ENCODE measurements around the gene TBC1D20. TPM values are rescaled to one million over a fixed set of nuclear protein-coding genes. Genes with fewer than 3 reads are reported as not detected.

Gene TBC1D20
- total RNA-seq, 2 experiments from 2014 or later: 29.3 to 31.6 TPM

GRCh38 chr20:440636-441035, 21.7 kb downstream of the TBC1D20 start:
- no peak overlapping the region for H3K4me3 Mint-ChIP-seq
- H3K9me3 Mint-ChIP-seq: no peaks in the 10 kb centered on the region
- H3K27ac Mint-ChIP-seq: no peak overlapping the region
- no peak for DNase-seq
- ChIA-PET POLR2A (no interaction called here), CTCF (no interaction called here)
- H3K4me1 Mint-ChIP-seq: peaks cover 43% of the 10 kb centered on the region
- H3K27me3 Mint-ChIP-seq: no peaks in the 10 kb centered on the region
- peaks cover 80% of the 10 kb centered on the region for H3K36me3 Mint-ChIP-seq (ENCODE audit: low read depth)

DNA sequence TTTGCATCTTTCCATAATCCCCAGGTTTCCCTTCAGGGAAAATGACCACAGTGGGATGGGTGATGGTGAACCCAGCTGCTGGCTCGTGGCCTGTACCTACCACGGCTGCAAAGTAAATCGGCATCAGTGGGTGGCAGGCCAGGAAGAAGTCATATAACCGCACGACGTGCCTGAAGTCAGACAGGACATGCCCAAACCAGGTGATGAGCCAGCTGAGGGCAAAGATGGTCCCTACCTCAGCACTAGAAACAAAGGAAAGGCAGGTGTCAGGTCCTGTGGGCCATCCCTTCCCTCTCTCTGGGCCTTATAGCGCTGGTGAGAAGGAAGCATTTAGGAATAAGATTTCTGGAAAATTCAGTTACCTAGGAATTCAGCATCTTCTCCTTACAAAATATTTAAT, 22.2 kb downstream of the TBC1D20 start:
- Mint-ChIP-seq H3K4me1 (peaks cover 47% of the 10 kb centered on the region), H3K27me3 (no peaks in the 10 kb centered on the region), H3K4me3 (no peak overlapping the region), H3K27ac (no peak overlapping the region), H3K36me3 (ENCODE audit: low read depth) (peaks cover 80% of the 10 kb centered on the region), H3K9me3 (no peaks in the 10 kb centered on the region)
- POLR2A ChIA-PET: no interaction called here
- CTCF ChIA-PET: interaction anchor here (0.9 kb wide), 2 partner anchors 8 to 43 kb away, joined by 3 read pairs; no protein-coding TSS in a partner anchor
- DNase-seq: no peak

- POLR2A ChIA-PET: no interaction called here
- DNase-seq: peak; percentile 75
- peak overlapping the region; percentile 31 for H3K4me3 Mint-ChIP-seq
- peaks cover 60% of the 10 kb centered on the region for H3K4me1 Mint-ChIP-seq
- H3K27ac Mint-ChIP-seq: peak overlapping the region; percentile 76
- CTCF ChIA-PET: interaction anchor here (0.6 to 1.8 kb wide), 10 partner anchors 9 to 1635 kb away, joined by 3 to 5 read pairs (median 3); no protein-coding TSS in a partner anchor
- H3K9me3 Mint-ChIP-seq: no peaks in the 10 kb centered on the region
- H3K27me3 Mint-ChIP-seq: no peaks in the 10 kb centered on the region
- H3K36me3 Mint-ChIP-seq (ENCODE audit: low read depth): peaks cover 77% of the 10 kb centered on the region
Observed at GRCh38 chr20:438571-439469, 23.5 kb downstream of the TBC1D20 start.

- ChIA-PET POLR2A (no interaction called here), CTCF (interaction anchor here (0.6 to 1.8 kb wide), 9 partner anchors 10 to 1636 kb away, joined by 3 to 5 read pairs (median 3); no protein-coding TSS in a partner anchor)
- Mint-ChIP-seq H3K4me1 (peaks cover 69% of the 10 kb centered on the region), H3K4me3 (peak overlapping the region; percentile 31), H3K27me3 (no peaks in the 10 kb centered on the region), H3K27ac (no peak overlapping the region), H3K9me3 (no peaks in the 10 kb centered on the region), H3K36me3 (ENCODE audit: low read depth) (peaks cover 78% of the 10 kb centered on the region)
- DNase-seq: no peak
Observed at GRCh38 chr20:437787-438486, 24.4 kb downstream of the TBC1D20 start.

- Mint-ChIP-seq H3K4me3 (no peak overlapping the region), H3K4me1 (peaks cover 78% of the 10 kb centered on the region), H3K36me3 (ENCODE audit: low read depth) (peaks cover 69% of the 10 kb centered on the region), H3K27me3 (no peaks in the 10 kb centered on the region), H3K9me3 (no peaks in the 10 kb centered on the region), H3K27ac (no peak overlapping the region)
- ChIA-PET CTCF (interaction anchor here (1.1 to 1.3 kb wide), 2 partner anchors 75 to 82 kb away, joined by 3 to 4 read pairs; no protein-coding TSS in a partner anchor), POLR2A (no interaction called here)
- no peak for DNase-seq
Observed at GRCh38 chr20:436476-436875, 25.9 kb downstream of the TBC1D20 start.

DNA sequence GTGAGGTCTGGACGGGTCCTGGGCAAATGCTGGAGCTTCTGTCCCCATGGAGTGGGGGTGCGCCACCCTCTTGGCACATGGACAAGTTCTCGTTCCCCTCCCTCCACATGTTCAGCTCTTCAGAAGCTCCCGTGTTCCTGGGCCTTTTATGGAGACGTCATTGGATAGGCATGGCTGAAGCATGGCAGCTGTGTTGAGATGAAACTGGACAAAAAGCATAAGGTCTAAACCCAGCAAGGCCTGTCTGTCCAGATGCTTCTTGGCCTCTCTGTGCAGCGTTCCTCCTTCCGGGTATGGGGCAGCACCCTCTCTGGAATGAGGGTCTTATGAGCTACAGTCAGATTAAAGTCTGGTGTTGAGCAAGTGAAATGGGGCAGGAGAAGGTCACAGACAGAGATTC, 26.8 kb downstream of the TBC1D20 start:
- ChIA-PET POLR2A (no interaction called here), CTCF (no interaction called here)
- Mint-ChIP-seq H3K9me3 (no peaks in the 10 kb centered on the region), H3K27ac (no peak overlapping the region), H3K27me3 (no peaks in the 10 kb centered on the region), H3K4me1 (peaks cover 80% of the 10 kb centered on the region), H3K36me3 (ENCODE audit: low read depth) (peaks cover 70% of the 10 kb centered on the region), H3K4me3 (no peak overlapping the region)
- no peak for DNase-seq

GRCh38 chr20:434661-435419, 27.5 kb downstream of the TBC1D20 start:
- Mint-ChIP-seq H3K27me3 (no peaks in the 10 kb centered on the region), H3K4me1 (peaks cover 75% of the 10 kb centered on the region), H3K9me3 (no peaks in the 10 kb centered on the region), H3K4me3 (peak overlapping the region; percentile 4), H3K27ac (no peak overlapping the region), H3K36me3 (ENCODE audit: low read depth) (peaks cover 68% of the 10 kb centered on the region)
- no peak for DNase-seq
- ChIA-PET CTCF (interaction anchor here (1.0 to 1.2 kb wide), 2 partner anchors 63 to 80 kb away, joined by 3 to 4 read pairs; no protein-coding TSS in a partner anchor), POLR2A (no interaction called here)

DNA sequence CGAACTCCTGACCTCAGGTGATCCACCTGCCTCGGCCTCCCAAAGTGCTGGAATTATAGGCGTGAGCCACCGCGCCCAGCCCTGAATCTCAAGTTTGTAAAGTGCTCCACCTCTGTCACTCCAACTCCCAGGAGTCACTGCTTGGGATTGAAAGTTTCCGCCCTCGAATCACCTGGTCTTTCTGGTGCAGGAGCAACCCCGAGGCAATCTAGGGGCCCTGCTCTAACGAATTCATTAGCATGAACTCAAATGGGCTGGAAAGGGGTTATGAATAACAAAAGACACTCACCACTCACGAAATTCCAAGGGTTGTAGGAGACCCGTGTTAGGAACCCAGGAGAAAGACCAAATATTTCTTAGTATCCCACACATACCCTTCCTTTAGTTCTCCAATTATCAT, 28.1 kb downstream of the TBC1D20 start:
- peaks cover 65% of the 10 kb centered on the region for H3K36me3 Mint-ChIP-seq (ENCODE audit: low read depth)
- DNase-seq: no peak
- peaks cover 68% of the 10 kb centered on the region for H3K4me1 Mint-ChIP-seq
- H3K27ac Mint-ChIP-seq: peak overlapping the region; percentile 67
- no peaks in the 10 kb centered on the region for H3K27me3 Mint-ChIP-seq
- POLR2A ChIA-PET: no interaction called here
- no peak overlapping the region for H3K4me3 Mint-ChIP-seq
- no peaks in the 10 kb centered on the region for H3K9me3 Mint-ChIP-seq
- CTCF ChIA-PET: interaction anchor here (1.0 to 1.2 kb wide), 2 partner anchors 62 to 79 kb away, joined by 3 to 4 read pairs; no protein-coding TSS in a partner anchor

- no peaks in the 10 kb centered on the region for H3K9me3 Mint-ChIP-seq
- CTCF ChIA-PET: interaction anchor here (1.2 kb wide), 1 partner anchor 61 kb away, joined by 3 read pairs; no protein-coding TSS in a partner anchor
- H3K4me3 Mint-ChIP-seq: peak overlapping the region; percentile 14
- POLR2A ChIA-PET: no interaction called here
- peaks cover 61% of the 10 kb centered on the region for H3K4me1 Mint-ChIP-seq
- peaks cover 59% of the 10 kb centered on the region for H3K36me3 Mint-ChIP-seq (ENCODE audit: low read depth)
- H3K27ac Mint-ChIP-seq: peak overlapping the region; percentile 67
- peak; percentile 75 for DNase-seq
- H3K27me3 Mint-ChIP-seq: no peaks in the 10 kb centered on the region
Observed at GRCh38 chr20:433300-433975, 28.9 kb downstream of the TBC1D20 start.

DNA sequence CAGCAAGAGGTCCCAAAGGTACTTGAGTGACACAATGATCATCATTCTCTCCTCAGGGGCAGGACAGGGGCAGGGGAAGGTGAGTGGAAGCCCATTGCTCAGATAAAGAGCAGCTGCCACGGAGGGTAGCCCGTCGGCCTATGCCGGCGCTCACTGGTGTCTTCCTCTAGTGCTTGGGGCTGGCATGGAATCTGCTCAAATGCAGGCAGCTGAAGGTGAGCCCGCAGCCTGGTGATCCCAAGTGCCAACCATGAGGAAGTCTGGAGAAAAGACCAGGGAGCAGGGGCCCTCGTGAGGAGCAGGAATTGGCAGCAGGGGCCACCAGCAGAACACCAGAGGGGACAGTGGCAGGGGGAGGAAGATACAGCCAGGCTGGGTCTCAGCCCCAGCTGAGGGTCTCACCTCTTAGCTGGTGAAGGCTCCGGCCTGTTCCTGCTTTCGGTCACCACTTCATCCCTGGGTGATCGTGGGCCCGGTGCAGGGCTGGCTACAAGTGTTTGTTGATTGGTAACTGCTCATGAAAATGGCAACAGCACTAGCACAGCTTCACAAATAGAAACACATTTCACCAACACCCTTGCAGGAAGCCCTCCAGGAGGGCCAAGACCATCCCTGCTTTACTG, 29.5 kb downstream of the TBC1D20 start:
- peaks cover 59% of the 10 kb centered on the region for H3K36me3 Mint-ChIP-seq (ENCODE audit: low read depth)
- H3K27me3 Mint-ChIP-seq: no peaks in the 10 kb centered on the region
- ChIA-PET CTCF (interaction anchor here (1.3 to 1.9 kb wide), 2 partner anchors 10 to 51 kb away, joined by 4 to 5 read pairs; no protein-coding TSS in a partner anchor), POLR2A (no interaction called here)
- no peak overlapping the region for H3K4me3 Mint-ChIP-seq
- H3K27ac Mint-ChIP-seq: peak overlapping the region; percentile 67
- no peak for DNase-seq
- peaks cover 54% of the 10 kb centered on the region for H3K4me1 Mint-ChIP-seq
- H3K9me3 Mint-ChIP-seq: no peaks in the 10 kb centered on the region

- Mint-ChIP-seq H3K27me3 (no peaks in the 10 kb centered on the region), H3K4me1 (peaks cover 48% of the 10 kb centered on the region), H3K9me3 (no peaks in the 10 kb centered on the region), H3K36me3 (ENCODE audit: low read depth) (peaks cover 60% of the 10 kb centered on the region), H3K4me3 (no peak overlapping the region), H3K27ac (no peak overlapping the region)
- POLR2A ChIA-PET: no interaction called here
- no peak for DNase-seq
- CTCF ChIA-PET: interaction anchor here (0.8 to 1.9 kb wide), 6 partner anchors 8 to 52 kb away, joined by 3 to 5 read pairs (median 3); no protein-coding TSS in a partner anchor
Observed at GRCh38 chr20:432208-432607, 30.1 kb downstream of the TBC1D20 start.

Measured in activated CD4-positive, alpha-beta T cell treated with anti-CD3 and anti-CD28 coated beads, Interleukin-2, amount 10 ng/mL, durations not matched to agents 7 days and 5 days (primary cell).